Measurements from ENCODE around the gene RERE.

- TF ChIP-seq BHLHE40 (IDR thresholded peaks at IDR 0.05; ENCODE audit: borderline replicate concordance) (no peak), TARDBP (IDR thresholded peaks at IDR 0.05) (no peak), SUZ12 (IDR thresholded peaks at IDR 0.05) (no peak), ELF4 (IDR thresholded peaks at IDR 0.05) (no peak), SP1 (IDR thresholded peaks at IDR 0.05) (no peak), FOXM1 (IDR thresholded peaks at IDR 0.05; ENCODE audit: borderline replicate concordance) (no peak), ARNT (IDR thresholded peaks at IDR 0.05) (no peak), ZNF384 (IDR thresholded peaks at IDR 0.05) (no peak), HDGF (IDR thresholded peaks at IDR 0.05; ENCODE audit: borderline replicate concordance) (no peak), PKNOX1 (IDR thresholded peaks at IDR 0.05) (no peak), NFRKB (IDR thresholded peaks at IDR 0.05) (no peak), FOXK2 (IDR thresholded peaks at IDR 0.05) (no peak), L3MBTL2 (conservative IDR thresholded peaks at IDR 0.05) (no peak)
Measured at GRCh38 chr1:8782001-8782620, 35.3 kb downstream of the RERE start.
